Endothelial cell of umbilical vein (primary cell): ENCODE results near the gene SRPK2.

Experiments
- CTCF ChIP-seq, 2 donors: IDR thresholded peaks; 1 replicate in 1 of 2; 2 replicates in 1 of 2; pipeline ENCODE4 v1.5.1; 2011; ENCODE audit warnings: low read length in 2 of 2, mild to moderate bottlenecking in 2 of 2, moderate library complexity in 2 of 2, control low read depth in 1 of 2, inconsistent platforms in 1 of 2, low read depth in 1 of 2; ENCODE audit not compliant: insufficient read depth in 1 of 2; ENCODE audit errors: extremely low read depth in 1 of 2
- EZH2 ChIP-seq: IDR thresholded peaks from 2 replicates; pipeline ENCODE4 v1.6.1; 2012; ENCODE audit warnings: borderline replicate concordance, low read depth, mild to moderate bottlenecking, moderate library complexity, low read length, inconsistent platforms; ENCODE audit not compliant: severe bottlenecking
- MAX ChIP-seq: IDR thresholded peaks from 2 replicates; pipeline ENCODE4 v1.6.1; 2011; ENCODE audit not compliant: insufficient read depth, insufficient read length
- MYC ChIP-seq: IDR thresholded peaks from one replicate; pipeline ENCODE4 v1.6.1; 2011; ENCODE audit warnings: mild to moderate bottlenecking, low read depth, low read length
- POLR2A ChIP-seq: IDR thresholded peaks from 2 replicates; pipeline ENCODE4 v1.6.1; 2012; ENCODE audit warnings: low read depth, mild to moderate bottlenecking, control low read depth, low read length
- POLR2AphosphoS5 ChIP-seq: IDR thresholded peaks from 2 replicates; pipeline ENCODE4 v1.6.1; 2012; ENCODE audit warnings: low read depth, mild to moderate bottlenecking, control low read depth, low read length, moderate library complexity; ENCODE audit not compliant: insufficient read depth

- TF ChIP-seq CTCF (IDR thresholded peaks at IDR 0.05; ENCODE audit: extremely low read depth in 1 of 2, insufficient read depth in 1 of 2, low read depth in 1 of 2, low read length in 2 of 2) (no peak), POLR2AphosphoS5 (no peak), POLR2A (no peak), EZH2 (no peak), MAX (no peak), MYC (no peak)
Observed at GRCh38 chr7:105391429-105391828, 2.7 kb upstream of the SRPK2 start.
